H1 (cell line): Measurements from ENCODE around the gene CIRBP. TPM values are rescaled to one million over a fixed set of nuclear protein-coding genes. Genes with fewer than 3 reads are reported as not detected.

Experiments
- CTCF ChIA-PET: fragments of 300-600 bp; sonication (Branson Sonifier 250); formaldehyde crosslinking; loops from one replicate; lab custom pipeline; 2021; ENCODE audit not compliant: partially characterized antibody; lab: Charles Lee
- POLR2A ChIA-PET: fragments of 300-600 bp; sonication (Branson Sonifier 250); formaldehyde crosslinking; loops from one replicate; lab custom pipeline; 2021; ENCODE audit warnings: inconsistent platforms; ENCODE audit not compliant: partially characterized antibody; lab: Charles Lee
- DNase-seq, 2 experiments: peaks; one replicate each; pipeline versions ENCODE4 v3.0.0 to v3.0.0-alpha.2; 2010 to 2022; ENCODE audit warnings: low spot score in 2 of 2, low read depth in 1 of 2, mixed read lengths in 1 of 2
- FAIRE-seq: peaks from 2 replicates; lab custom pipeline; 2011; peaks lifted over from hg19 to GRCh38; lab: Jason Lieb, UNC
- H2AFZ ChIP-seq: 2 replicates; pipeline ENCODE4 v1.8.1; 2012; ENCODE audit warnings: low read length, inconsistent platforms
- H2AK5ac ChIP-seq: 2 replicates; pipeline ENCODE4 v1.6.1; 2013; ENCODE audit warnings: low read depth, low read length
- H2BK120ac ChIP-seq: replicated peaks from 2 replicates; pipeline ENCODE3; 2013; ENCODE audit warnings: low read depth, low read length, inconsistent platforms
- H2BK12ac ChIP-seq: 2 replicates; pipeline ENCODE4 v1.6.1; 2013; ENCODE audit warnings: low read depth, low read length
- H2BK15ac ChIP-seq: 2 replicates; pipeline ENCODE4 v1.6.1; 2013; ENCODE audit warnings: low read length
- H2BK20ac ChIP-seq: 2 replicates; pipeline ENCODE4 v1.6.1; 2013; ENCODE audit warnings: low read length
- H2BK5ac ChIP-seq: 2 replicates; pipeline ENCODE4 v1.6.1; 2013; ENCODE audit warnings: low read depth, low read length
- H3K14ac ChIP-seq: 2 replicates; pipeline ENCODE4 v1.6.1; 2013; ENCODE audit warnings: inconsistent platforms; ENCODE audit not compliant: insufficient read length
- H3K18ac ChIP-seq: 2 replicates; pipeline ENCODE4 v1.6.1; 2013; ENCODE audit warnings: low read length; ENCODE audit errors: extremely low read depth
- H3K23ac ChIP-seq: 2 replicates; pipeline ENCODE4 v1.6.1; 2013; ENCODE audit warnings: inconsistent platforms; ENCODE audit not compliant: insufficient read length
- H3K23me2 ChIP-seq: 2 replicates; pipeline ENCODE4 v1.6.1; 2013; ENCODE audit warnings: low read depth, low read length
- H3K27ac ChIP-seq: 2 replicates; pipeline ENCODE4 v1.6.1; 2011; ENCODE audit warnings: low read depth, low read length, inconsistent platforms
- H3K27me3 ChIP-seq, 4 experiments: replicated peaks in 1 of 4; 1 replicate in 1 of 4; 2 replicates in 3 of 4; pipeline versions ENCODE4 v1.6.1 to v1.8.1; 2011 to 2013; ENCODE audit warnings: low read length in 3 of 4, mild to moderate bottlenecking in 3 of 4, inconsistent platforms in 2 of 4, mixed read lengths in 2 of 4, moderate library complexity in 1 of 4; ENCODE audit not compliant: control insufficient read depth in 3 of 4, insufficient read depth in 3 of 4; ENCODE audit errors: extremely low read depth in 1 of 4
- H3K36me3 ChIP-seq, 4 experiments: 2 replicates each; pipeline versions ENCODE4 v1.6.1 to v1.8.1; 2011 to 2013; ENCODE audit warnings: mild to moderate bottlenecking in 4 of 4, low read length in 3 of 4, moderate library complexity in 2 of 4, control low read depth in 1 of 4, inconsistent platforms in 1 of 4; ENCODE audit not compliant: insufficient read depth in 4 of 4, control insufficient read depth in 2 of 4
- H3K4ac ChIP-seq: replicated peaks from 2 replicates; pipeline ENCODE3; 2013; ENCODE audit warnings: low read length, low read depth, mixed read lengths, inconsistent platforms; ENCODE audit not compliant: insufficient read length
- H3K4me1 ChIP-seq, 4 experiments: replicated peaks in 1 of 4; 1 replicate in 1 of 4; 2 replicates in 3 of 4; pipeline versions ENCODE4 v1.6.1 to v1.8.1; 2011 to 2013; ENCODE audit warnings: low read length in 3 of 4, inconsistent platforms in 2 of 4, mixed read lengths in 1 of 4; ENCODE audit not compliant: insufficient read depth in 4 of 4, control insufficient read depth in 3 of 4
- H3K4me2 ChIP-seq, 2 experiments: 2 replicates each; pipeline versions ENCODE4 v1.6.1 to v1.8.1; 2011 to 2013; ENCODE audit warnings: low read depth in 2 of 2, low read length in 2 of 2, control low read depth in 1 of 2, inconsistent platforms in 1 of 2, mild to moderate bottlenecking in 1 of 2; ENCODE audit not compliant: insufficient read depth in 1 of 2
- H3K4me3 ChIP-seq, 4 experiments: fragments of 200-600, 300-600 bp in 1 of 4; sonication (generic), shearing (Covaris generic), sonication (Bioruptor Twin) in 1 of 4; 2 replicates each; pipeline versions ENCODE4 v1.5.1 to v1.8.1; 2011 to 2016; ENCODE audit warnings: low read length in 4 of 4, low read depth in 3 of 4, control low read depth in 2 of 4, inconsistent platforms in 2 of 4, mild to moderate bottlenecking in 2 of 4, mixed read lengths in 1 of 4, moderate library complexity in 1 of 4; ENCODE audit not compliant: insufficient read depth in 2 of 4; ENCODE audit errors: extremely low read depth in 1 of 4
- H3K56ac ChIP-seq: replicated peaks from 2 replicates; pipeline ENCODE3; 2013; ENCODE audit warnings: low read depth, mild to moderate bottlenecking, mixed read lengths, low read length, inconsistent platforms; ENCODE audit not compliant: insufficient read length
- H3K79me1 ChIP-seq: 2 replicates; pipeline ENCODE4 v1.6.1; 2013; ENCODE audit warnings: low read depth, low read length, control low read depth
- H3K79me2 ChIP-seq, 2 experiments: 2 replicates each; pipeline versions ENCODE4 v1.6.1 to v1.8.1; 2012 to 2013; ENCODE audit warnings: low read length in 2 of 2, mild to moderate bottlenecking in 2 of 2, inconsistent platforms in 1 of 2; ENCODE audit not compliant: insufficient read depth in 2 of 2, control insufficient read depth in 1 of 2
- H3K9ac ChIP-seq, 4 experiments: replicated peaks in 1 of 4; 1 replicate in 1 of 4; 2 replicates in 3 of 4; pipeline versions ENCODE4 v1.6.1 to v1.8.1; 2011 to 2013; ENCODE audit warnings: low read depth in 3 of 4, low read length in 3 of 4, control low read depth in 2 of 4, mild to moderate bottlenecking in 2 of 4, moderate library complexity in 2 of 4, inconsistent platforms in 1 of 4; ENCODE audit errors: extremely low read depth in 1 of 4
- H3K9me3 ChIP-seq, 2 experiments: 2 replicates each; pipeline versions ENCODE4 v1.6.1 to v1.8.1; 2012 to 2013; ENCODE audit warnings: mild to moderate bottlenecking in 2 of 2, moderate library complexity in 2 of 2, control low read depth in 1 of 2, inconsistent platforms in 1 of 2, low read depth in 1 of 2, low read length in 1 of 2, mixed read lengths in 1 of 2; ENCODE audit not compliant: insufficient read depth in 2 of 2
- H4K20me1 ChIP-seq, 2 experiments: replicated peaks in 1 of 2; 2 replicates each; pipeline versions ENCODE3 to v1.8.1; 2011 to 2013; ENCODE audit warnings: inconsistent platforms in 2 of 2, low read length in 2 of 2, mild to moderate bottlenecking in 1 of 2; ENCODE audit not compliant: insufficient read depth in 2 of 2, control insufficient read depth in 1 of 2
- H4K5ac ChIP-seq: 2 replicates; pipeline ENCODE4 v1.6.1; 2013; ENCODE audit warnings: low read length, low read depth, mixed read lengths, inconsistent platforms; ENCODE audit not compliant: insufficient read length
- H4K8ac ChIP-seq: 2 replicates; pipeline ENCODE4 v1.8.0; 2013; ENCODE audit warnings: mild to moderate bottlenecking, moderate library complexity, low read length, inconsistent platforms; ENCODE audit not compliant: insufficient read depth; ENCODE audit errors: extremely low read depth
- H4K91ac ChIP-seq: replicated peaks from 2 replicates; pipeline ENCODE3; 2013; ENCODE audit warnings: low read length, mixed read lengths, inconsistent platforms; ENCODE audit not compliant: insufficient read length
- CBX8 ChIP-seq: fragments of 300-800, 300-1000 bp; sonication (generic); IDR thresholded peaks from 2 replicates; pipeline ENCODE4 v1.7.1; 2016; ENCODE audit warnings: low read depth, low read length, borderline replicate concordance
- EGR1 ChIP-seq: IDR thresholded peaks from 2 replicates; pipeline ENCODE4 v1.6.1; 2011; ENCODE audit warnings: low read depth, low read length, borderline replicate concordance
- HDAC2 ChIP-seq, 2 experiments: fragments of 300-600 bp in 1 of 2; sonication (generic) in 1 of 2; IDR thresholded peaks; 2 replicates each; pipeline ENCODE4 v1.6.1; 2011 to 2012; ENCODE audit warnings: low read depth in 2 of 2, low read length in 2 of 2, mild to moderate bottlenecking in 2 of 2, moderate library complexity in 2 of 2, borderline replicate concordance in 1 of 2, inconsistent platforms in 1 of 2
- KDM4A ChIP-seq: IDR thresholded peaks from one replicate; pipeline ENCODE4 v1.7.1; 2012; ENCODE audit warnings: low read depth, mild to moderate bottlenecking, moderate library complexity, low read length, inconsistent platforms; ENCODE audit not compliant: severe bottlenecking
- MAX ChIP-seq: IDR thresholded peaks from 2 replicates; pipeline ENCODE4 v1.6.1; 2012; ENCODE audit warnings: inconsistent platforms
- POLR2A ChIP-seq, 2 experiments: IDR thresholded peaks; 1 replicate in 1 of 2; 2 replicates in 1 of 2; pipeline ENCODE4 v1.6.1; 2011; ENCODE audit warnings: low read depth in 2 of 2, low read length in 2 of 2, mild to moderate bottlenecking in 2 of 2; ENCODE audit errors: control extremely low read depth in 1 of 2
- SRF ChIP-seq: IDR thresholded peaks from 2 replicates; pipeline ENCODE4 v1.6.1; 2011; ENCODE audit warnings: mild to moderate bottlenecking, low read depth, low read length, moderate library complexity
- SUZ12 ChIP-seq: fragments of 200-600 bp; sonication (generic); IDR thresholded peaks from 2 replicates; pipeline ENCODE4 v1.6.1; 2012; ENCODE audit warnings: mild to moderate bottlenecking, inconsistent platforms, low read length, moderate library complexity, mixed read lengths
- TAF1 ChIP-seq: IDR thresholded peaks from 2 replicates; pipeline ENCODE4 v1.6.1; 2011; ENCODE audit warnings: mild to moderate bottlenecking, low read depth, low read length
- WGBS, 2 experiments: shearing (Covaris generic) in 1 of 2; methylation state at CpG; one replicate each; pipeline versions ENCODE4 v1.1.6 to v1.1.7; 2013 to 2015; ENCODE audit warnings: low lambda C conversion rate in 2 of 2, mixed read lengths in 2 of 2, inconsistent platforms in 1 of 2, low coverage in 1 of 2, missing lambda C conversion rate in 1 of 2; ENCODE audit not compliant: insufficient replicate concordance in 2 of 2, insufficient coverage in 1 of 2, insufficient read length in 1 of 2; ENCODE audit errors: extremely low coverage in 1 of 2, missing lambda C conversion rate in 1 of 2; 5-methylcytosine and 5-hydroxymethylcytosine counted together
- polyA plus RNA-seq, 7 experiments: library from polyadenylated mRNA; depleted of rRNA in 3 of 7; stranded (reverse) in 5 of 7; unstranded in 2 of 7; fragments of >200 nt in 5 of 7; fragments of 200-250 nt in 2 of 7; gene quantifications; 1 replicate in 5 of 7; 2 replicates in 1 of 7; 4 replicates in 1 of 7; pipeline versions ENCODE4 v1.2.1 to v1.2.3, GENCODE V29; 2011 to 2013; ENCODE audit warnings: missing spikeins in 2 of 7, mixed read lengths in 2 of 7
- total RNA-seq: library from RNA; stranded (reverse); fragmentation: NEBNext Ultra II Directional; extraction: Animal tissue kit (Norgen Biotek cat#: 25700); gene quantifications from 2 replicates; pipeline ENCODE4 v1.2.1, GENCODE V29; 2021
- TF ChIP-seq, protein P1 (sequence below): IDR thresholded peaks from 2 replicates; pipeline ENCODE4 v1.6.1; 2012; ENCODE audit warnings: inconsistent platforms

Gene CIRBP
- total and polyA plus RNA-seq, 2 of the 8 experiments (the other 6 are each of a cell fraction or from before 2014, with no cell fraction given), result 175 to 199 TPM

- peaks cover 26 to 43% (median 36%) of the 10 kb centered on the region in 4 experiments for H3K36me3 ChIP-seq
- H3K56ac ChIP-seq, result peak overlapping the region; percentile 43
- no peaks in the 10 kb centered on the region for H3K27me3 ChIP-seq
- H3K23ac ChIP-seq, result no peak overlapping the region
- ChIA-PET CTCF (no interaction called here), POLR2A (interaction anchor here (0.6 to 11.4 kb wide), 6 partner anchors 8 to 130 kb away, joined by 3 to 331 read pairs (median 4); partner anchors contain the start of gene CIRBP)
- peak overlapping the region; percentile 95 for H3K4ac ChIP-seq
- peak overlapping the region; percentile 83 for H3K18ac ChIP-seq
- H3K4me1 ChIP-seq, result peaks cover 0 to 18% (median 15%) of the 10 kb centered on the region in 4 experiments; a peak in 5 of 7 replicates
- H3K4me2 ChIP-seq, result peak overlapping the region; percentile 80 to 90
- no peak overlapping the region for H3K14ac ChIP-seq
- WGBS, 2 experiments, result 18% methylated on average over 40 of the region's 43 CpGs; no CpG with 5 or more reads in 1 of the 2 experiments
- peak overlapping the region; percentile 95 for H4K91ac ChIP-seq
- H4K8ac ChIP-seq, result peak overlapping the region; percentile 70; the same call in 1 of the 2 replicates
- DNase-seq, result no peak
- peak overlapping the region; percentile 39; the same call in 1 of the 2 replicates for H2BK12ac ChIP-seq
- H3K9me3 ChIP-seq, result no peaks in the 10 kb centered on the region
- H2AK5ac ChIP-seq, result no peak overlapping the region; the same call in 1 of the 2 replicates
- peak overlapping the region; percentile 77 to 82 (median 78) for H3K4me3 ChIP-seq
- no peak overlapping the region for H2BK20ac ChIP-seq
- peaks cover 19% of the 10 kb centered on the region for H3K79me1 ChIP-seq
- H3K27ac ChIP-seq, result peak overlapping the region; percentile 85
- H2BK15ac ChIP-seq, result no peak overlapping the region
- peak overlapping the region; percentile 41 for H2BK120ac ChIP-seq
- H4K20me1 ChIP-seq, result peaks cover 5 to 21% of the 10 kb centered on the region in 2 experiments
- peaks cover 10% of the 10 kb centered on the region; the same call in 1 of the 2 replicates for H3K23me2 ChIP-seq
- H4K5ac ChIP-seq, result peak overlapping the region; percentile 15
- H2BK5ac ChIP-seq, result peak overlapping the region; percentile 87; the same call in 1 of the 2 replicates
- no peak for FAIRE-seq
- no peak overlapping the region for H2AFZ ChIP-seq
- H3K9ac ChIP-seq, result peak overlapping the region; percentile 66 to 74 (median 71)
- peaks cover 0 to 23% of the 10 kb centered on the region in 2 experiments; a peak in 1 of 4 replicates for H3K79me2 ChIP-seq
- TF ChIP-seq HDAC2 (IDR thresholded peaks at IDR 0.05; ENCODE audit: borderline replicate concordance in 1 of 2, low read depth in 2 of 2, low read length in 2 of 2), result 0 out of 4 replicates have a peak, but pooled peaks of 1 of the 2 experiments have one; percentile 11
- no peak for TF ChIP-seq CBX8
- peak; percentile 36; the same call in 1 of the 2 replicates for TF ChIP-seq MAX
- TF ChIP-seq TAF1, result peak; percentile 34; the same call in 1 of the 2 replicates
- 0 out of 2 replicates have a peak, but pooled peaks have one; percentile 0 for TF ChIP-seq SRF
- peak; percentile 3 for TF ChIP-seq KDM4A
- peak; percentile 95; the same call in 1 of the 2 replicates for TF ChIP-seq EGR1
- TF ChIP-seq SUZ12, result no peak
- TF ChIP-seq, protein P1, sequence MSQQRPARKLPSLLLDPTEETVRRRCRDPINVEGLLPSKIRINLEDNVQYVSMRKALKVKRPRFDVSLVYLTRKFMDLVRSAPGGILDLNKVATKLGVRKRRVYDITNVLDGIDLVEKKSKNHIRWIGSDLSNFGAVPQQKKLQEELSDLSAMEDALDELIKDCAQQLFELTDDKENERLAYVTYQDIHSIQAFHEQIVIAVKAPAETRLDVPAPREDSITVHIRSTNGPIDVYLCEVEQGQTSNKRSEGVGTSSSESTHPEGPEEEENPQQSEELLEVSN, result peak; percentile 65; the same call in 1 of the 2 replicates
- peak in 1 of 2 experiments; percentile 16; a peak in 1 of 3 replicates for TF ChIP-seq POLR2A (IDR thresholded peaks at IDR 0.05; ENCODE audit: control extremely low read depth in 1 of 2, low read depth in 2 of 2, low read length in 2 of 2)
Measured at GRCh38 chr19:1275976-1276627, 7.0 kb downstream of the CIRBP start.
